ENCODE measurements around the gene IVD. TPM values are rescaled to one million over a fixed set of nuclear protein-coding genes. Genes with fewer than 3 reads are reported as not detected.

Gene IVD
- total and polyA plus RNA-seq, 10 donors = 25.1 to 93.9 (median 59.6) TPM

- intact Hi-C loops (cut with DNase I; ENCODE audit: low total_unique reads) = no loop called here
- H3K27me3 ChIP-seq (replicated peaks in 1 of 7) = no peaks in the 10 kb centered on the region
- H3K36me3 ChIP-seq = no peaks in the 10 kb centered on the region
- H3K4me3 ChIP-seq = no peak overlapping the region
- H3K27ac ChIP-seq = no peak overlapping the region
- WGBS, 5 donors = 91 to 95% (median 93%) methylated on average over 4 of the region's 4 CpGs
- peaks cover 18 to 72% (median 49%) of the 10 kb centered on the region in 6 donors for H3K4me1 ChIP-seq
- no peaks in the 10 kb centered on the region for H3K9me3 ChIP-seq
- no peak for DNase-seq
- TF ChIP-seq CTCF (IDR thresholded peaks at IDR 0.05 in 8 of 11, conservative IDR thresholded peaks at IDR 0.05 in 3 of 11) (no peak), POLR2AphosphoS5 (IDR thresholded peaks at IDR 0.05) (no peak), POLR2A (IDR thresholded peaks at IDR 0.05) (no peak)
Measured at GRCh38 chr15:40448354-40448753, 42.8 kb downstream of the IVD start.

- Histone ChIP-seq H3K36me3 (no peaks in the 10 kb centered on the region), H3K27ac (no peak overlapping the region), H3K4me1 (peaks cover 21 to 72% (median 51%) of the 10 kb centered on the region in 6 donors), H3K4me3 (no peak overlapping the region), H3K27me3 (replicated peaks in 1 of 7) (no peaks in the 10 kb centered on the region), H3K9me3 (no peaks in the 10 kb centered on the region)
- intact Hi-C loops (cut with DNase I; ENCODE audit: low total_unique reads) = no loop called here
- TF ChIP-seq CTCF (IDR thresholded peaks at IDR 0.05 in 8 of 11, conservative IDR thresholded peaks at IDR 0.05 in 3 of 11) (no peak), POLR2AphosphoS5 (IDR thresholded peaks at IDR 0.05) (no peak), POLR2A (IDR thresholded peaks at IDR 0.05) (no peak)
- DNase-seq = no peak
Measured at GRCh38 chr15:40449275-40449674, 43.7 kb downstream of the IVD start.

- DNase-seq = no peak
- Histone ChIP-seq H3K36me3 (no peaks in the 10 kb centered on the region), H3K27me3 (replicated peaks in 1 of 7) (no peaks in the 10 kb centered on the region), H3K27ac (no peak overlapping the region), H3K4me1 (peaks cover 29 to 72% (median 53%) of the 10 kb centered on the region in 6 donors), H3K9me3 (no peaks in the 10 kb centered on the region), H3K4me3 (no peak overlapping the region)
- 82 to 100% (median 88%) methylated on average over 2 of the region's 2 CpGs for WGBS, 5 donors
- intact Hi-C loops (cut with DNase I; ENCODE audit: low total_unique reads) = no loop called here
- TF ChIP-seq POLR2A (IDR thresholded peaks at IDR 0.05) = no peak
- TF ChIP-seq POLR2AphosphoS5 (IDR thresholded peaks at IDR 0.05) = no peak
- TF ChIP-seq CTCF (IDR thresholded peaks at IDR 0.05 in 8 of 11, conservative IDR thresholded peaks at IDR 0.05 in 3 of 11) = no peak
Measured at GRCh38 chr15:40450047-40450446, 44.5 kb downstream of the IVD start.

- Histone ChIP-seq H3K36me3 (no peaks in the 10 kb centered on the region), H3K9me3 (no peaks in the 10 kb centered on the region), H3K27ac (peak overlapping the region in 5 of 8 donors; percentile 24 to 63 (median 52)), H3K4me1 (peaks cover 42 to 76% (median 60%) of the 10 kb centered on the region in 6 donors), H3K27me3 (replicated peaks in 1 of 7) (no peaks in the 10 kb centered on the region), H3K4me3 (no peak overlapping the region)
- DNase-seq = no peak
- intact Hi-C loops (cut with DNase I; ENCODE audit: low total_unique reads) = no loop called here
- TF ChIP-seq POLR2A (IDR thresholded peaks at IDR 0.05) = no peak
- TF ChIP-seq CTCF (IDR thresholded peaks at IDR 0.05 in 8 of 11, conservative IDR thresholded peaks at IDR 0.05 in 3 of 11) = no peak
- TF ChIP-seq POLR2AphosphoS5 (IDR thresholded peaks at IDR 0.05) = no peak
- WGBS, 5 donors = 78 to 92% (median 85%) methylated on average over 3 of the region's 3 CpGs
Measured at GRCh38 chr15:40451527-40452158, 46.0 kb downstream of the IVD start.

All from spleen (tissue), 11 donors.